ENCODE data around the gene KATNAL2. TPM values are rescaled to one million over a fixed set of nuclear protein-coding genes. Genes with fewer than 3 reads are reported as not detected.
A peak's percentile ranks its signal among the peaks of the same experiment; 100 is the strongest.

KATNAL2 gene
- polyA plus RNA-seq, 5 donors: 5.4 to 8.5 (median 7.3) TPM

GRCh38 chr18:47113796-47114540 is 196.6 kb downstream of the KATNAL2 start:
- DNase-seq: no peak

GRCh38 chr18:47115205-47115604 is 197.8 kb downstream of the KATNAL2 start:
- DNase-seq: no peak

GRCh38 chr18:47118981-47119380 is 201.6 kb downstream of the KATNAL2 start:
- no peak for DNase-seq

GRCh38 chr18:47120428-47120827 is 203.0 kb downstream of the KATNAL2 start:
- no peak for DNase-seq

- DNase-seq: no peak
Observed at GRCh38 chr18:47121146-47121545, 203.7 kb downstream of the KATNAL2 start.

GRCh38 chr18:47141289-47141688 is 223.9 kb downstream of the KATNAL2 start:
- DNase-seq: no peak

- no peak for DNase-seq
Observed at GRCh38 chr18:47143153-47143552, 225.8 kb downstream of the KATNAL2 start.

GRCh38 chr18:47143899-47144485 is 226.6 kb downstream of the KATNAL2 start:
- no peak for DNase-seq

- DNase-seq: no peak
Observed at GRCh38 chr18:47146206-47146605, 228.8 kb downstream of the KATNAL2 start.

- no peak for DNase-seq
Observed at GRCh38 chr18:47149457-47150028, 232.1 kb downstream of the KATNAL2 start.

- peak; percentile 76 to 82 for DNase-seq
Observed at GRCh38 chr18:47150029-47150823, 232.8 kb downstream of the KATNAL2 start, which contains the start of gene HDHD2. HDHD2 (minus strand) TSS chr18:47150500; CDS start chr18:47136439, 14,061 bp downstream.

- peak in 1 of 2 donors; percentile 13 for DNase-seq
Observed at GRCh38 chr18:47150824-47151366, 233.5 kb downstream of the KATNAL2 start.

GRCh38 chr18:47151439-47151838 is 234.0 kb downstream of the KATNAL2 start:
- DNase-seq: no peak

Other genes starting within 250 kb of the KATNAL2 start
- under 1 TPM; 0.05 to 0.77 (median 0.34) TPM for gene ST8SIA5, start 160.5 kb upstream of the KATNAL2 start, polyA plus RNA-seq (ENCODE audit: insufficient read depth in 1 of 5, insufficient read length in 5 of 5, low replicate concordance in 1 of 5)
- gene PIAS2, start 95 bp upstream of the KATNAL2 start, polyA plus RNA-seq (ENCODE audit: insufficient read depth in 1 of 5, insufficient read length in 5 of 5, low replicate concordance in 1 of 5): 10 to 100 TPM; 15.5 to 23.1 (median 21.7) TPM
- not detected for gene ELOA2, start 118.0 kb downstream of the KATNAL2 start, polyA plus RNA-seq (ENCODE audit: insufficient read depth in 1 of 5, insufficient read length in 5 of 5, low replicate concordance in 1 of 5)
- gene HDHD2, start 232.9 kb downstream of the KATNAL2 start, polyA plus RNA-seq (ENCODE audit: insufficient read depth in 1 of 5, insufficient read length in 5 of 5, low replicate concordance in 1 of 5): 10 to 100 TPM; 45.8 to 56.6 (median 53.9) TPM

Measured in right lung (tissue), 5 donors.